HCT116 (cell line): ENCODE measurements around the gene BACH1. TPM values are rescaled to one million over a fixed set of nuclear protein-coding genes. Genes with fewer than 3 reads are reported as not detected.

Experiments used
- ATAC-seq: fragments of 200-7000 bp; cut with Tn5 transposase; 2 replicates; pipeline ENCODE4 v1.9.1; 2020; ENCODE audit warnings: mild to moderate bottlenecking, moderate library complexity
- BruUV-seq: library from RNA; stranded (reverse); fragments of 400-500 nt; replicated peaks from 2 replicates; lab custom pipeline; 2021; lab: Mats Ljungman, UMichigan
- CTCF ChIA-PET: fragments of 300-600 bp; sonication (Branson Sonifier 250); formaldehyde crosslinking; loops from one replicate; lab custom pipeline; 2021; ENCODE audit warnings: antibody characterized with exemption; lab: Charles Lee
- POLR2A ChIA-PET: fragments of 300-600, 350-600 bp; sonication (Branson Sonifier 250); formaldehyde crosslinking; loops from one replicate; lab custom pipeline; 2021; ENCODE audit warnings: antibody characterized with exemption; lab: Charles Lee
- RAD21 ChIA-PET, 2 experiments: fragments of 300-600 bp; sonication (Branson Sonifier 250); formaldehyde crosslinking; loops; one replicate each; lab custom pipeline; 2023; ENCODE audit warnings: low total read pairs in 2 of 2; ENCODE audit not compliant: uncharacterized antibody in 2 of 2, unreplicated experiment in 2 of 2, low non-redundant PET in 1 of 2; lab: Charles Lee
- DNase-seq: peaks from one replicate; pipeline ENCODE4 v3.0.0-alpha.2; 2010; ENCODE audit warnings: low read depth, low spot score
- H2AFZ ChIP-seq: fragments of 200-600 bp; shearing (Covaris generic), sonication (generic); 2 replicates; pipeline ENCODE4 v1.6.1; 2017; ENCODE audit warnings: low read depth, mixed run types, mixed read lengths, antibody characterized with exemption, low read length; ENCODE audit not compliant: poor library complexity, severe bottlenecking
- H3K27ac ChIP-seq: 2 replicates; pipeline ENCODE4 v1.5.1; 2012; ENCODE audit warnings: low read depth, low read length
- H3K27me3 ChIP-seq: fragments of 200-600 bp; sonication (generic); 2 replicates; pipeline ENCODE4 v1.6.1; 2016; ENCODE audit warnings: mixed run types, low read length, mixed read lengths; ENCODE audit not compliant: insufficient read depth
- H3K36me3 ChIP-seq, 2 experiments: fragments of 200-500 bp in 1 of 2; fragments of 200-600 bp in 1 of 2; sonication (Bioruptor generic) in 1 of 2; sonication (generic) in 1 of 2; 2 replicates each; pipeline versions ENCODE4 v1.5.1 to v1.6.1; 2014 to 2016; ENCODE audit warnings: low read length in 2 of 2, inconsistent platforms in 1 of 2, mixed read lengths in 1 of 2, mixed run types in 1 of 2; ENCODE audit not compliant: insufficient read depth in 2 of 2, control insufficient read depth in 1 of 2
- H3K4me1 ChIP-seq, 2 experiments: fragments of 200-600 bp in 1 of 2; sonication (generic) in 1 of 2; 2 replicates each; pipeline versions ENCODE4 v1.5.1 to v1.6.1; 2012 to 2017; ENCODE audit warnings: low read length in 2 of 2, inconsistent platforms in 1 of 2, mild to moderate bottlenecking in 1 of 2, mixed read lengths in 1 of 2, mixed run types in 1 of 2, moderate library complexity in 1 of 2; ENCODE audit not compliant: insufficient read depth in 2 of 2, control insufficient read depth in 1 of 2
- H3K4me2 ChIP-seq: fragments of 200-600 bp; sonication (generic); 2 replicates; pipeline ENCODE4 v1.6.1; 2017; ENCODE audit warnings: mixed run types, low read length, mixed read lengths
- H3K4me3 ChIP-seq, 2 experiments: fragments of 200-600 bp in 1 of 2; sonication (generic) in 1 of 2; replicated peaks in 1 of 2; 2 replicates each; pipeline ENCODE4 v1.5.1; 2011 to 2016; ENCODE audit warnings: low read length in 2 of 2, control low read depth in 1 of 2, low read depth in 1 of 2, mild to moderate bottlenecking in 1 of 2, mixed read lengths in 1 of 2, mixed run types in 1 of 2
- H3K79me2 ChIP-seq: fragments of 200-600 bp; sonication (generic); 2 replicates; pipeline ENCODE4 v1.6.1; 2017; ENCODE audit warnings: mild to moderate bottlenecking, mixed run types, low read length, moderate library complexity, mixed read lengths; ENCODE audit not compliant: insufficient read depth
- H3K9ac ChIP-seq: fragments of 200-600 bp; sonication (generic); 2 replicates; pipeline ENCODE4 v1.6.1; 2016; ENCODE audit warnings: low read length, mixed read lengths
- H3K9me2 ChIP-seq: fragments of 200-600 bp; sonication (generic), shearing (Covaris generic); 2 replicates; pipeline ENCODE4 v1.6.1; 2017; ENCODE audit warnings: mixed run types, mild to moderate bottlenecking, moderate library complexity; ENCODE audit not compliant: insufficient read depth
- H3K9me3 ChIP-seq, 2 experiments: fragments of 200-500 bp in 1 of 2; fragments of 200-600 bp in 1 of 2; sonication (Bioruptor generic) in 1 of 2; sonication (generic) in 1 of 2; 2 replicates each; pipeline ENCODE4 v1.6.1; 2014 to 2017; ENCODE audit warnings: low read length in 2 of 2, mixed read lengths in 2 of 2, inconsistent platforms in 1 of 2, low read depth in 1 of 2, mild to moderate bottlenecking in 1 of 2, mixed run types in 1 of 2, moderate library complexity in 1 of 2; ENCODE audit not compliant: control insufficient read depth in 1 of 2, insufficient read depth in 1 of 2
- H4K20me1 ChIP-seq: fragments of 200-600 bp; sonication (generic), shearing (Covaris generic); 2 replicates; pipeline ENCODE4 v1.6.1; 2017; ENCODE audit warnings: mixed run types, mild to moderate bottlenecking, moderate library complexity; ENCODE audit not compliant: insufficient read depth
- CBX3 ChIP-seq: IDR thresholded peaks from 2 replicates; pipeline ENCODE4 v1.6.1; 2012; ENCODE audit warnings: low read depth
- CTCF ChIP-seq, 3 experiments: fragments of 200-600 bp in 1 of 3; sonication (generic) in 1 of 3; IDR thresholded peaks in 2 of 3; conservative IDR thresholded peaks in 1 of 3; 2 replicates each; pipeline ENCODE4 v1.5.1; 2012 to 2017; ENCODE audit warnings: low read depth in 2 of 3, low read length in 2 of 3, antibody characterized with exemption in 1 of 3, borderline replicate concordance in 1 of 3, control low read depth in 1 of 3, mild to moderate bottlenecking in 1 of 3, mixed read lengths in 1 of 3, mixed run types in 1 of 3, moderate library complexity in 1 of 3; ENCODE audit not compliant: insufficient read depth in 1 of 3
- EGR1 ChIP-seq: IDR thresholded peaks from 2 replicates; pipeline ENCODE4 v1.6.1; 2012; ENCODE audit warnings: low read depth
- ELF1 ChIP-seq: IDR thresholded peaks from 2 replicates; pipeline ENCODE4 v1.6.1; 2012; ENCODE audit warnings: low read depth, borderline replicate concordance
- EZH2 ChIP-seq: fragments of 200-600 bp; sonication (generic); IDR thresholded peaks from 2 replicates; pipeline ENCODE4 v1.6.1; 2017; ENCODE audit warnings: antibody characterized with exemption, mixed run types
- FOSL1 ChIP-seq: IDR thresholded peaks from 2 replicates; pipeline ENCODE4 v1.6.1; 2012; ENCODE audit warnings: low read depth
- MAX ChIP-seq: IDR thresholded peaks from 2 replicates; pipeline ENCODE4 v1.6.1; 2012
- POLR2A ChIP-seq: IDR thresholded peaks from 2 replicates; pipeline ENCODE4 v1.7.0; 2011; ENCODE audit warnings: borderline replicate concordance; ENCODE audit not compliant: insufficient read depth, insufficient read length; ENCODE audit errors: extremely low read depth
- POLR2AphosphoS5 ChIP-seq: IDR thresholded peaks from 2 replicates; pipeline ENCODE4 v1.6.1; 2011; ENCODE audit warnings: mild to moderate bottlenecking, low read depth, low read length, moderate library complexity
- RAD21 ChIP-seq: IDR thresholded peaks from 2 replicates; pipeline ENCODE4 v1.6.1; 2012; ENCODE audit warnings: low read depth, mild to moderate bottlenecking
- REST ChIP-seq: IDR thresholded peaks from 2 replicates; pipeline ENCODE4 v1.6.1; 2012; ENCODE audit warnings: low read depth
- SP1 ChIP-seq: IDR thresholded peaks from 2 replicates; pipeline ENCODE4 v1.6.1; 2012; ENCODE audit warnings: low read depth
- SRF ChIP-seq: IDR thresholded peaks from 2 replicates; pipeline ENCODE4 v1.6.1; 2012; ENCODE audit warnings: low read depth
- TCF7L2 ChIP-seq: IDR thresholded peaks from 2 replicates; pipeline ENCODE4 v1.7.0; 2011; ENCODE audit warnings: borderline replicate concordance, inconsistent platforms; ENCODE audit not compliant: insufficient read depth, insufficient read length; ENCODE audit errors: extremely low read depth
- YY1 ChIP-seq: IDR thresholded peaks from 2 replicates; pipeline ENCODE4 v1.6.1; 2011; ENCODE audit warnings: low read length, low read depth, moderate library complexity, mild to moderate bottlenecking; ENCODE audit not compliant: insufficient replicate concordance; ENCODE audit errors: extremely low read depth
- ZBTB33 ChIP-seq: IDR thresholded peaks from 2 replicates; pipeline ENCODE4 v1.6.1; 2011; ENCODE audit warnings: mild to moderate bottlenecking, low read length, moderate library complexity; ENCODE audit not compliant: insufficient replicate concordance; ENCODE audit errors: extremely low read depth
- ZFX ChIP-seq: fragments of 450-650 bp; IDR thresholded peaks from 2 replicates; pipeline ENCODE4 v1.6.1; 2017
- ZNF274 ChIP-seq: fragments of 200-500 bp; sonication (Bioruptor generic); IDR thresholded peaks from 2 replicates; pipeline ENCODE4 v1.6.1; 2014; ENCODE audit warnings: mild to moderate bottlenecking, low read depth, low read length, inconsistent platforms
- intact Hi-C: fragments of 100-400 bp; cut with micrococcal nuclease; formaldehyde crosslinking; loops from 2 replicates; pipeline ENCODE4 v1.10.0; 2022
- total RNA-seq: library from RNA; stranded (reverse); gene quantifications from one replicate; pipeline ENCODE4 v1.2.1, GENCODE V29; 2021; ENCODE audit not compliant: unreplicated experiment

The BACH1 gene
- total RNA-seq, 1 experiment from 2014 or later, result 28.4 TPM

- no peak for TF ChIP-seq CTCF (IDR thresholded peaks at IDR 0.05 in 2 of 3, conservative IDR thresholded peaks at IDR 0.05 in 1 of 3; ENCODE audit: borderline replicate concordance in 1 of 3, insufficient read depth in 1 of 3, low read depth in 2 of 3, low read length in 2 of 3)
- no peak for TF ChIP-seq SRF
- TF ChIP-seq ELF1, result no peak
- TF ChIP-seq CBX3, result no peak
- no peak for TF ChIP-seq TCF7L2
- no peak for TF ChIP-seq ZNF274
- TF ChIP-seq SP1, result no peak
- no peak for TF ChIP-seq ZBTB33
- no peak for TF ChIP-seq MAX
- TF ChIP-seq REST, result no peak
- no peak for TF ChIP-seq FOSL1
- no peak for TF ChIP-seq EGR1
- TF ChIP-seq EZH2, result no peak
- TF ChIP-seq YY1, result no peak
- no peak for TF ChIP-seq ZFX
- no peak for TF ChIP-seq POLR2AphosphoS5
- TF ChIP-seq RAD21, result no peak
- no peak for TF ChIP-seq POLR2A
- ATAC-seq, result no peak
- ChIA-PET CTCF (no interaction called here), POLR2A (no interaction called here), RAD21 (no interaction called here)
- no peak overlapping the region for H3K4me3 ChIP-seq
- H3K27ac ChIP-seq, result no peak overlapping the region
- H3K79me2 ChIP-seq, result peaks cover 98% of the 10 kb centered on the region
- no peak for DNase-seq
- H3K4me2 ChIP-seq, result no peak overlapping the region
- no peak overlapping the region for H3K9ac ChIP-seq
- H3K9me3 ChIP-seq, result no peaks in the 10 kb centered on the region
- intact Hi-C loops, result no loop called here
- no peaks in the 10 kb centered on the region for H3K27me3 ChIP-seq
- H3K4me1 ChIP-seq, result no peaks in the 10 kb centered on the region
- H3K9me2 ChIP-seq, result no peaks in the 10 kb centered on the region
- no peaks in the 10 kb centered on the region for H4K20me1 ChIP-seq
- H2AFZ ChIP-seq, result no peak overlapping the region
- no TSS peak for BruUV-seq
- H3K36me3 ChIP-seq, result no peaks in the 10 kb centered on the region; a peak in 1 of 4 replicates
Observed at GRCh38 chr21:29307718-29308455, 9.2 kb downstream of the BACH1 start.
